Measurements from ENCODE around the gene PRXL2B. TPM values are rescaled to one million over a fixed set of nuclear protein-coding genes. Genes with fewer than 3 reads are reported as not detected.

Gene PRXL2B
- total and polyA plus RNA-seq, 2 donors (not counting 1 experiment from before 2014, with no cell fraction given): 11.7 to 13.8 TPM

GRCh38 chr1:2601721-2602303 lies 15.2 kb downstream of the PRXL2B start:
- no peaks in the 10 kb centered on the region for H4K20me1 ChIP-seq (ENCODE audit: control insufficient read depth, extremely low read depth, insufficient read depth, low read length)
- DNase-seq (ENCODE audit: low read depth in 2 of 2): no peak
- no peak overlapping the region for H3K4me3 ChIP-seq (replicated peaks in 1 of 4; ENCODE audit: control extremely low read depth in 1 of 4, insufficient read depth in 1 of 4, low read depth in 3 of 4, low read length in 4 of 4)
- H3K4me1 ChIP-seq (ENCODE audit: control insufficient read depth, extremely low read depth, insufficient read depth, low read length): no peaks in the 10 kb centered on the region
- H3K36me3 ChIP-seq (ENCODE audit: control insufficient read depth, insufficient read depth, low read length): no peaks in the 10 kb centered on the region
- no peak for TF ChIP-seq EZH2 (IDR thresholded peaks at IDR 0.05; ENCODE audit: low read length, missing control alignments)
- TF ChIP-seq CTCF (conservative IDR thresholded peaks at IDR 0.05 in 1 of 2, IDR thresholded peaks at IDR 0.05 in 1 of 2; ENCODE audit: low read depth in 1 of 2, low read length in 2 of 2): no peak
- no peaks in the 10 kb centered on the region for H3K27me3 ChIP-seq (ENCODE audit: control insufficient read depth, insufficient read depth, low read length)
- H3K9me3 ChIP-seq (ENCODE audit: control insufficient read depth, insufficient read depth, low read depth, low read length): no peaks in the 10 kb centered on the region
- no peak overlapping the region for H3K4me2 ChIP-seq (ENCODE audit: extremely low read depth, insufficient read depth, low read length)
- no peaks in the 10 kb centered on the region for H3K79me2 ChIP-seq (ENCODE audit: control insufficient read depth, insufficient read depth, low read length)
- no peak overlapping the region for H3K27ac ChIP-seq (ENCODE audit: insufficient read depth, low read length)
- H3K9ac ChIP-seq (ENCODE audit: insufficient read depth, low read length): no peak overlapping the region
- no peak overlapping the region for H2AFZ ChIP-seq (ENCODE audit: low read length)

DNA sequence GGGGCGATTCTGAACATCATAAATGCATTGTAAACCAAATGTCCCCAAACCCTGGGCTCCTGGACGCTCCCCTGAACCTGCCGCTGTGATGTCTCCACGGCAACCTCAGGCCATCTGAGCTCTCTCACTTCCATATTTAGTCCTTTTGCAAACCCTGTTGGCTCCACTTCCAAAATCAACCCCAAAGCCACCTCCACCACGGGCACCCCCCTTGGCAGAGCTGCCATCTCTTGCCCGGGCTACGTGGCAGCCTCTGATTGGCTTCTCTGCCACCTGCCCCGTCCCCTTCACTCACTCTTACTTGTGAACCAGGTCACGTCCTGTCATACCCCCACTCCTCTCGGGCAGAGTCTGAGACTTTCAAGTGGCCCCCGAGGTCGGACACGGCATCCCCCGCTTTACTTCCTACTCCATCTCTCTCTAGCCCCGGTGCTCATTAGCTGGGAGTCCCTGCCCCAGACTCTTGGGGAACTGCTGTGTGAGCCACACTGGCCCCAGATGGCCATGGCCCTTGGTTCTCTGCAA lies 15.8 kb downstream of the PRXL2B start:
- no peak overlapping the region for H3K9ac ChIP-seq (ENCODE audit: insufficient read depth, low read length)
- H2AFZ ChIP-seq (ENCODE audit: low read length): no peak overlapping the region
- H3K9me3 ChIP-seq (ENCODE audit: control insufficient read depth, insufficient read depth, low read depth, low read length): no peaks in the 10 kb centered on the region
- H4K20me1 ChIP-seq (ENCODE audit: control insufficient read depth, extremely low read depth, insufficient read depth, low read length): no peaks in the 10 kb centered on the region
- no peaks in the 10 kb centered on the region for H3K27me3 ChIP-seq (ENCODE audit: control insufficient read depth, insufficient read depth, low read length)
- H3K27ac ChIP-seq (ENCODE audit: insufficient read depth, low read length): no peak overlapping the region
- no peak overlapping the region for H3K4me2 ChIP-seq (ENCODE audit: extremely low read depth, insufficient read depth, low read length)
- H3K79me2 ChIP-seq (ENCODE audit: control insufficient read depth, insufficient read depth, low read length): no peaks in the 10 kb centered on the region
- no peak for TF ChIP-seq EZH2 (IDR thresholded peaks at IDR 0.05; ENCODE audit: low read length, missing control alignments)
- no peak for TF ChIP-seq CTCF (conservative IDR thresholded peaks at IDR 0.05 in 1 of 2, IDR thresholded peaks at IDR 0.05 in 1 of 2; ENCODE audit: low read depth in 1 of 2, low read length in 2 of 2)
- no peaks in the 10 kb centered on the region for H3K4me1 ChIP-seq (ENCODE audit: control insufficient read depth, extremely low read depth, insufficient read depth, low read length)
- H3K4me3 ChIP-seq (replicated peaks in 1 of 4; ENCODE audit: control extremely low read depth in 1 of 4, insufficient read depth in 1 of 4, low read depth in 3 of 4, low read length in 4 of 4): no peak overlapping the region
- no peaks in the 10 kb centered on the region for H3K36me3 ChIP-seq (ENCODE audit: control insufficient read depth, insufficient read depth, low read length)
- DNase-seq (ENCODE audit: low read depth in 2 of 2): no peak

- H4K20me1 ChIP-seq (ENCODE audit: control insufficient read depth, extremely low read depth, insufficient read depth, low read length): no peaks in the 10 kb centered on the region
- no peaks in the 10 kb centered on the region for H3K27me3 ChIP-seq (ENCODE audit: control insufficient read depth, insufficient read depth, low read length)
- H3K4me3 ChIP-seq (replicated peaks in 1 of 4; ENCODE audit: control extremely low read depth in 1 of 4, insufficient read depth in 1 of 4, low read depth in 3 of 4, low read length in 4 of 4): no peak overlapping the region
- H2AFZ ChIP-seq (ENCODE audit: low read length): no peak overlapping the region
- H3K79me2 ChIP-seq (ENCODE audit: control insufficient read depth, insufficient read depth, low read length): no peaks in the 10 kb centered on the region
- no peaks in the 10 kb centered on the region for H3K9me3 ChIP-seq (ENCODE audit: control insufficient read depth, insufficient read depth, low read depth, low read length)
- no peak overlapping the region for H3K4me2 ChIP-seq (ENCODE audit: extremely low read depth, insufficient read depth, low read length)
- H3K4me1 ChIP-seq (ENCODE audit: control insufficient read depth, extremely low read depth, insufficient read depth, low read length): no peaks in the 10 kb centered on the region
- TF ChIP-seq EZH2 (IDR thresholded peaks at IDR 0.05; ENCODE audit: low read length, missing control alignments): no peak
- no peak for TF ChIP-seq CTCF (conservative IDR thresholded peaks at IDR 0.05 in 1 of 2, IDR thresholded peaks at IDR 0.05 in 1 of 2; ENCODE audit: low read depth in 1 of 2, low read length in 2 of 2)
- DNase-seq (ENCODE audit: low read depth in 2 of 2): no peak
- no peak overlapping the region for H3K9ac ChIP-seq (ENCODE audit: insufficient read depth, low read length)
- H3K27ac ChIP-seq (ENCODE audit: insufficient read depth, low read length): no peak overlapping the region
- no peaks in the 10 kb centered on the region for H3K36me3 ChIP-seq (ENCODE audit: control insufficient read depth, insufficient read depth, low read length)
Observed at GRCh38 chr1:2602866-2603520, 16.4 kb downstream of the PRXL2B start.
